ENCODE measurements around the gene RAP1GAP2.

Gene RAP1GAP2

GRCh38 chr17:2936771-2937321 lies 140.6 kb downstream of the RAP1GAP2 start:
- Histone ChIP-seq H3K27me3 (ENCODE audit: control insufficient read depth, insufficient read depth, low read length, poor library complexity, severe bottlenecking) (no peaks in the 10 kb centered on the region), H3K27ac (ENCODE audit: insufficient read depth, low read depth, low read length, poor library complexity, severe bottlenecking) (no peak overlapping the region), H3K9me3 (ENCODE audit: control insufficient read depth, low read length) (no peaks in the 10 kb centered on the region), H3K4me1 (ENCODE audit: control insufficient read depth, insufficient read depth, low read length) (peaks cover 28% of the 10 kb centered on the region), H3K4me3 (ENCODE audit: insufficient read depth, low read depth, low read length) (no peak overlapping the region), H3K36me3 (ENCODE audit: control insufficient read depth, insufficient read depth, low read length) (no peaks in the 10 kb centered on the region)
- WGBS, 2 experiments = 95 to 97% methylated on average over 7 of the region's 7 CpGs

- Histone ChIP-seq H3K4me3 (ENCODE audit: insufficient read depth, low read depth, low read length) (no peak overlapping the region), H3K9me3 (ENCODE audit: control insufficient read depth, low read length) (no peaks in the 10 kb centered on the region), H3K36me3 (ENCODE audit: control insufficient read depth, insufficient read depth, low read length) (no peaks in the 10 kb centered on the region), H3K27me3 (ENCODE audit: control insufficient read depth, insufficient read depth, low read length, poor library complexity, severe bottlenecking) (no peaks in the 10 kb centered on the region), H3K27ac (ENCODE audit: insufficient read depth, low read depth, low read length, poor library complexity, severe bottlenecking) (no peak overlapping the region), H3K4me1 (ENCODE audit: control insufficient read depth, insufficient read depth, low read length) (peaks cover 23% of the 10 kb centered on the region)
- WGBS, 2 experiments = 86 to 87% methylated on average over 10 of the region's 10 CpGs
Observed at GRCh38 chr17:2937331-2938003, 141.2 kb downstream of the RAP1GAP2 start.

GRCh38 chr17:2939714-2940351 lies 143.6 kb downstream of the RAP1GAP2 start:
- H3K4me1 ChIP-seq (ENCODE audit: control insufficient read depth, insufficient read depth, low read length) = peaks cover 14% of the 10 kb centered on the region
- no peaks in the 10 kb centered on the region for H3K36me3 ChIP-seq (ENCODE audit: control insufficient read depth, insufficient read depth, low read length)
- H3K4me3 ChIP-seq (ENCODE audit: insufficient read depth, low read depth, low read length) = no peak overlapping the region
- 84 to 86% methylated on average over 26 of the region's 26 CpGs for WGBS, 2 experiments
- H3K27me3 ChIP-seq (ENCODE audit: control insufficient read depth, insufficient read depth, low read length, poor library complexity, severe bottlenecking) = no peaks in the 10 kb centered on the region
- no peak overlapping the region for H3K27ac ChIP-seq (ENCODE audit: insufficient read depth, low read depth, low read length, poor library complexity, severe bottlenecking)
- no peaks in the 10 kb centered on the region for H3K9me3 ChIP-seq (ENCODE audit: control insufficient read depth, low read length)

GRCh38 chr17:2940352-2940751 lies 144.1 kb downstream of the RAP1GAP2 start:
- H3K27ac ChIP-seq (ENCODE audit: insufficient read depth, low read depth, low read length, poor library complexity, severe bottlenecking) = no peak overlapping the region
- no peaks in the 10 kb centered on the region for H3K9me3 ChIP-seq (ENCODE audit: control insufficient read depth, low read length)
- H3K27me3 ChIP-seq (ENCODE audit: control insufficient read depth, insufficient read depth, low read length, poor library complexity, severe bottlenecking) = no peaks in the 10 kb centered on the region
- H3K36me3 ChIP-seq (ENCODE audit: control insufficient read depth, insufficient read depth, low read length) = no peaks in the 10 kb centered on the region
- H3K4me1 ChIP-seq (ENCODE audit: control insufficient read depth, insufficient read depth, low read length) = peaks cover 14% of the 10 kb centered on the region
- no peak overlapping the region for H3K4me3 ChIP-seq (ENCODE audit: insufficient read depth, low read depth, low read length)
- 60 to 61% methylated on average over 15 of the region's 15 CpGs for WGBS, 2 experiments

GRCh38 chr17:2943981-2944380 lies 147.7 kb downstream of the RAP1GAP2 start:
- Histone ChIP-seq H3K27ac (ENCODE audit: insufficient read depth, low read depth, low read length, poor library complexity, severe bottlenecking) (no peak overlapping the region), H3K27me3 (ENCODE audit: control insufficient read depth, insufficient read depth, low read length, poor library complexity, severe bottlenecking) (no peaks in the 10 kb centered on the region), H3K36me3 (ENCODE audit: control insufficient read depth, insufficient read depth, low read length) (no peaks in the 10 kb centered on the region), H3K4me3 (ENCODE audit: insufficient read depth, low read depth, low read length) (no peak overlapping the region), H3K4me1 (ENCODE audit: control insufficient read depth, insufficient read depth, low read length) (peaks cover 14% of the 10 kb centered on the region), H3K9me3 (ENCODE audit: control insufficient read depth, low read length) (no peaks in the 10 kb centered on the region)
- WGBS, 2 experiments = 85 to 90% methylated on average over 8 to 11 of the region's 11 CpGs

GRCh38 chr17:2945299-2945698 lies 149.1 kb downstream of the RAP1GAP2 start:
- H3K27me3 ChIP-seq (ENCODE audit: control insufficient read depth, insufficient read depth, low read length, poor library complexity, severe bottlenecking) = no peaks in the 10 kb centered on the region
- H3K4me1 ChIP-seq (ENCODE audit: control insufficient read depth, insufficient read depth, low read length) = peaks cover 3% of the 10 kb centered on the region
- no peaks in the 10 kb centered on the region for H3K36me3 ChIP-seq (ENCODE audit: control insufficient read depth, insufficient read depth, low read length)
- H3K4me3 ChIP-seq (ENCODE audit: insufficient read depth, low read depth, low read length) = no peak overlapping the region
- H3K27ac ChIP-seq (ENCODE audit: insufficient read depth, low read depth, low read length, poor library complexity, severe bottlenecking) = no peak overlapping the region
- WGBS, 2 experiments = 87 to 93% methylated on average over 2 of the region's 2 CpGs
- H3K9me3 ChIP-seq (ENCODE audit: control insufficient read depth, low read length) = no peaks in the 10 kb centered on the region

GRCh38 chr17:2946144-2946543 lies 149.9 kb downstream of the RAP1GAP2 start:
- Histone ChIP-seq H3K9me3 (ENCODE audit: control insufficient read depth, low read length) (no peaks in the 10 kb centered on the region), H3K27ac (ENCODE audit: insufficient read depth, low read depth, low read length, poor library complexity, severe bottlenecking) (no peak overlapping the region), H3K4me1 (ENCODE audit: control insufficient read depth, insufficient read depth, low read length) (no peaks in the 10 kb centered on the region), H3K36me3 (ENCODE audit: control insufficient read depth, insufficient read depth, low read length) (no peaks in the 10 kb centered on the region), H3K4me3 (ENCODE audit: insufficient read depth, low read depth, low read length) (no peak overlapping the region), H3K27me3 (ENCODE audit: control insufficient read depth, insufficient read depth, low read length, poor library complexity, severe bottlenecking) (no peaks in the 10 kb centered on the region)
- WGBS, 2 experiments = 91 to 97% methylated on average over 6 to 7 of the region's 7 CpGs

DNA sequence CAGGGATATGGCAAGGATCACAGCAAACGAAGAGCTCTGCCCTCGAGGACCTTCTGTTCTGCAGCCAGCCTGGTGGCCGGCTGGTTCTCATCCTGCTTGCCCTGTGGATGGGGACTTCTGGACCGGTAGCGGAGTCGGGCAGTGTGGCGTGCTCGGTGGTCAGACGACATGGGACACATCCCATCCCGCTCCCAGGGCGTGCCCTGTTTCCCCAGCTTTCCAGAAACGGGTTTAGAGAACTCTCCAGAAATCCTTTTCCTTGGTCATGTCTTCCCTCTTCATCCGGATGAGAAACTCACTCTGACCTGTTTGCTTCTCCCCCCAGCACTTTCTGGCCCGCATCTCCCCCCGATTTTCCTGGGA lies 151.3 kb downstream of the RAP1GAP2 start:
- Histone ChIP-seq H3K4me3 (ENCODE audit: insufficient read depth, low read depth, low read length) (no peak overlapping the region), H3K27me3 (ENCODE audit: control insufficient read depth, insufficient read depth, low read length, poor library complexity, severe bottlenecking) (no peaks in the 10 kb centered on the region), H3K4me1 (ENCODE audit: control insufficient read depth, insufficient read depth, low read length) (no peaks in the 10 kb centered on the region), H3K36me3 (ENCODE audit: control insufficient read depth, insufficient read depth, low read length) (no peaks in the 10 kb centered on the region), H3K27ac (ENCODE audit: insufficient read depth, low read depth, low read length, poor library complexity, severe bottlenecking) (no peak overlapping the region), H3K9me3 (ENCODE audit: control insufficient read depth, low read length) (no peaks in the 10 kb centered on the region)
- WGBS, 2 experiments = 94 to 96% methylated on average over 15 of the region's 15 CpGs

- H3K27ac ChIP-seq (ENCODE audit: insufficient read depth, low read depth, low read length, poor library complexity, severe bottlenecking) = no peak overlapping the region
- H3K27me3 ChIP-seq (ENCODE audit: control insufficient read depth, insufficient read depth, low read length, poor library complexity, severe bottlenecking) = no peaks in the 10 kb centered on the region
- WGBS, 2 experiments = 90 to 91% methylated on average over 13 to 14 of the region's 14 CpGs
- H3K36me3 ChIP-seq (ENCODE audit: control insufficient read depth, insufficient read depth, low read length) = no peaks in the 10 kb centered on the region
- H3K4me3 ChIP-seq (ENCODE audit: insufficient read depth, low read depth, low read length) = no peak overlapping the region
- no peaks in the 10 kb centered on the region for H3K4me1 ChIP-seq (ENCODE audit: control insufficient read depth, insufficient read depth, low read length)
- no peaks in the 10 kb centered on the region for H3K9me3 ChIP-seq (ENCODE audit: control insufficient read depth, low read length)
Observed at GRCh38 chr17:2947996-2948550, 151.8 kb downstream of the RAP1GAP2 start.

DNA sequence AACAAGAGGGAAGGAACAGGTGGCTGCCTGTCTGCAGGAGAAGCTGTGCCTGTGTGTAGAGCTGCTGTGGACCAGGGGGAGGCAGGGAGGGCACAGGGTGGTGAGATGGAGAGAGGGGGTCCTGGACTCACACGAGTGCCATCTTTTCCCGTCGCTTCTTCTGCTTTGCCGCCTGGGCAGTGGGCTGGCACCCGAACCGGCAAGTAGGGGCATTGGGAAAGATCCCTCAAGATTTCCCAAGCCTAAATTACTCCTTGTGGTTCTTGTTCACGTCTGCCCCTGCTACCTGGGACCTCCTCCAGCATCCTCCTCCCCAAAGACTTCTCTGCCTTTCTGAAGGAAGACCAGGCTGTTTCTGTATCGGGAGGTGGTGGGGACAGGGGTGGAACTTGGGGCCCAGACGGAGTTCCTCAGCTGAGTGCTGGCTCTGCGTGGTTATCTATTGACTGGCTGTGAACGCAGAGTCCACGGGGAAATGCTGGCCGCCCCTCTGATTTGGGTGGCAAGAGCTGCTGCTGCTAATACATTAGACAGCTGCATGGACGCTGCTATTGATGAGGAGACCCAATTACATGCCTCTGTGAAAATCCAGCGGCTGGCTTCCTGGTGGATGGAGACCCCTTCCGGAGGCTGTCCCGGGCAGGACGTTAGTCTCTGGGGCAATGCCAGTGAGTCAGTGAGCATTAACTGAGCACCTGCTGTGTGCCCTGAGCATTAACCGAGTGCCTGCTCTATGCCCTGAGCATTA lies 152.7 kb downstream of the RAP1GAP2 start:
- WGBS, 2 experiments = 84 to 86% methylated on average over 19 of the region's 19 CpGs
- H3K4me3 ChIP-seq (ENCODE audit: insufficient read depth, low read depth, low read length) = no peak overlapping the region
- H3K4me1 ChIP-seq (ENCODE audit: control insufficient read depth, insufficient read depth, low read length) = no peaks in the 10 kb centered on the region
- no peaks in the 10 kb centered on the region for H3K27me3 ChIP-seq (ENCODE audit: control insufficient read depth, insufficient read depth, low read length, poor library complexity, severe bottlenecking)
- no peaks in the 10 kb centered on the region for H3K9me3 ChIP-seq (ENCODE audit: control insufficient read depth, low read length)
- H3K36me3 ChIP-seq (ENCODE audit: control insufficient read depth, insufficient read depth, low read length) = no peaks in the 10 kb centered on the region
- H3K27ac ChIP-seq (ENCODE audit: insufficient read depth, low read depth, low read length, poor library complexity, severe bottlenecking) = no peak overlapping the region

Measured in ectodermal cell (in vitro differentiated cells).